Measurements from ENCODE around the gene ASPSCR1. TPM values are rescaled to one million over a fixed set of nuclear protein-coding genes. Genes with fewer than 3 reads are reported as not detected.

Gene ASPSCR1
- total RNA-seq, 4 donors from 2014 or later: 17.9 to 25.6 (median 21.6) TPM

DNA sequence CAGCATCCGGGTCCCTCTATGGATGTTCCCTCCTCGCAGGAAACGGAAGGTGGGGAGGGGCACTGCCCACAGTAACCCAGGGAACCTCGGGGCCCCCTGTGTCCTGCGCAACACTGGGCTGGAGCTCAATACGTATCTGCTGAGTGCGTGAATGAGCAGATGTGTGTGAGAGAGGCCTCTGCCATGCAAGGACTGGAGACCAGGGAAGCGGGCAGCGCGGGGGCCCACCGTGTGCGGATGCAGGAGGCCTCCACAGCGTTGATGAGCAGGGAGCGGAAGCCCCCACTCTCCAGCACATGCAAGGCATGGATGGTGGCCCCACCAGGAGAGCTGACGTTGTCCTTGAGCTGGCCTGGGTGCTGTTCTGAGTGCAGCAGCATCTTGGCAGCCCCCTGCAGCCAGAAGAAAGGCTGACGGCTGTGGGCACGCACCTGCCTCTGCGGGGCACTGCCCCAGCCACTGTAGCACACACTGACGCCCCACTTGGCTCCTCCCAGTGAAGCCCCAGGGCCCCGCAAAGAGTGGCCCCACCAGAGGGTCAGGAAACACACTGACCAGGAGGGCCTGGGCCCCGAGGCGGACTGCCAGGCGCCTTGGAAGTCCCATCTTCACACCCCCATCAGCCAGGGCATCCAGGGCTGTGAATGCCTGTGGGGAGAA, 43.2 kb upstream of the ASPSCR1 start:
- Histone ChIP-seq H3K4me3 (no peak overlapping the region), H3K9me3 (no peaks in the 10 kb centered on the region), H3K27ac (no peak overlapping the region), H3K27me3 (no peaks in the 10 kb centered on the region), H3K36me3 (no peaks in the 10 kb centered on the region), H3K4me1 (peaks cover 22% of the 10 kb centered on the region)
- no peak for DNase-seq (ENCODE audit: low spot score in 2 of 2)
- WGBS: 90% methylated on average over 15 of the region's 23 CpGs
- TF ChIP-seq, protein P1, sequence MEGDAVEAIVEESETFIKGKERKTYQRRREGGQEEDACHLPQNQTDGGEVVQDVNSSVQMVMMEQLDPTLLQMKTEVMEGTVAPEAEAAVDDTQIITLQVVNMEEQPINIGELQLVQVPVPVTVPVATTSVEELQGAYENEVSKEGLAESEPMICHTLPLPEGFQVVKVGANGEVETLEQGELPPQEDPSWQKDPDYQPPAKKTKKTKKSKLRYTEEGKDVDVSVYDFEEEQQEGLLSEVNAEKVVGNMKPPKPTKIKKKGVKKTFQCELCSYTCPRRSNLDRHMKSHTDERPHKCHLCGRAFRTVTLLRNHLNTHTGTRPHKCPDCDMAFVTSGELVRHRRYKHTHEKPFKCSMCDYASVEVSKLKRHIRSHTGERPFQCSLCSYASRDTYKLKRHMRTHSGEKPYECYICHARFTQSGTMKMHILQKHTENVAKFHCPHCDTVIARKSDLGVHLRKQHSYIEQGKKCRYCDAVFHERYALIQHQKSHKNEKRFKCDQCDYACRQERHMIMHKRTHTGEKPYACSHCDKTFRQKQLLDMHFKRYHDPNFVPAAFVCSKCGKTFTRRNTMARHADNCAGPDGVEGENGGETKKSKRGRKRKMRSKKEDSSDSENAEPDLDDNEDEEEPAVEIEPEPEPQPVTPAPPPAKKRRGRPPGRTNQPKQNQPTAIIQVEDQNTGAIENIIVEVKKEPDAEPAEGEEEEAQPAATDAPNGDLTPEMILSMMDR (IDR thresholded peaks at IDR 0.05): no peak
- TF ChIP-seq POLR2AphosphoS5 (IDR thresholded peaks at IDR 0.05) (no peak), EP300 (IDR thresholded peaks at IDR 0.05) (no peak)

DNA sequence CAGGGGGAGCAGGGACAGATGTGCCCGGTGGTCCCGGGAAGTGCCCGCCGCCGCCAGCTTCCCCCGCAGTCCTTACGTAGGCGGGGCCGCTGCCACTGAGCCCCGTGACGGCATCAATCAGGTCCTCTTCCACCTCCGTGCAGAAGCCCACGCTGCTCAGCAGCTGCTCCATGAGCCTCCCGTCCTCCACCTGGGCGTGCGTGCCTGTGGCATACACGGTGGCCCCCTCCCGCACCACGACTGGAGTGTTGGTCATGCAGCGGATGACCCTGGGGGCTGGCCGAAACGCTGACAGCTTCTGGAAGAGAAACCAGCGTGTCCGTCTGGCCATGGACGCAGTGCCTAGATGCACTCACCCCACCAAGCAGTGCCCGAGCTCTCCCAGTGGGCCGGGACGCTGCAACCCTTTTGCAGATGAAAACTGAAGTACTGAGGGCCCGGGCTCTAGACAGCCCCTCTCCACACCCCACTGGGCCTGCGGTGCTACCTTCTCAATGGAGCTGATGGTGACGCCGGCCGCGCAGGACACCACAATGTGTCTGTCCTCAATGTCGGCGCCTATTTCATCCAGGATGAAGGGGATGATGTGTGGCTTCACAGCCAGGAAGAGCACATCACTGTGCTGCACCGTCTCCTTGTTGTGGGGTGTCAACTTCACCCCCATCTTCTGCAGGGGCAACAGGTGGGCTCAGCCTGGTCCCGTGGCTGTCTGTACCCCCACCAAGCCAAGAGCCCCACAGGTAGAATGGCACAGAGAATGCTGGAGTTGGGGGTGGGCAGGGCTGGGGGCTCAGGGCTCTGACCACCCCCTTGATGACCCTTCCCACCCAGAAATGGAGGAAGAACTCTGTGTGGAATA, 42.4 kb upstream of the ASPSCR1 start:
- WGBS: 95% methylated on average over 24 of the region's 38 CpGs
- H3K27me3 ChIP-seq: no peaks in the 10 kb centered on the region
- no peaks in the 10 kb centered on the region for H3K36me3 ChIP-seq
- H3K27ac ChIP-seq: no peak overlapping the region
- DNase-seq (ENCODE audit: low spot score in 2 of 2): no peak
- H3K4me3 ChIP-seq: no peak overlapping the region
- H3K4me1 ChIP-seq: peaks cover 29% of the 10 kb centered on the region
- no peak for TF ChIP-seq POLR2A (IDR thresholded peaks at IDR 0.05)
- TF ChIP-seq EP300 (IDR thresholded peaks at IDR 0.05): no peak
- TF ChIP-seq, protein P1 (IDR thresholded peaks at IDR 0.05): no peak
- TF ChIP-seq POLR2AphosphoS5 (IDR thresholded peaks at IDR 0.05): no peak
- no peaks in the 10 kb centered on the region for H3K9me3 ChIP-seq

DNA sequence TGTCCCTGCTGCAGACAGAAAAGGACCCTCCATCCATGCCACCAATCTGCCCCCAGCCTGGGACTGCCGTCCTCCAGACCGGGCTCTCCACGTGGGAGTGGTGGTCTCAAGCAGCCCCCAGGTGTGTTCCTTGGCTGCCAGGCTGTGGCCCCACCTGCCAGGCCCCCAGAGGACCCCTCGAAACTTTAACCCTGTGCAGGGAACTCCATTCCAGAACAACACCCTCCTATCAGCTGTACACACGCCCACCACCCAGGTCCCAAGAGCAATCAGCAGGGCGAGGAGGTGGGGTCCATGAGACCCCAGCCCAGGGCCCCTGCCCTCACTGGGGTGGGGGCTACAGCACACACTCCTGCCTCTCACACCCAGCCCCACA, 41.7 kb upstream of the ASPSCR1 start:
- WGBS: 81% methylated on average over 6 of the region's 6 CpGs
- no peaks in the 10 kb centered on the region for H3K9me3 ChIP-seq
- DNase-seq (ENCODE audit: low spot score in 2 of 2): no peak
- no peak overlapping the region for H3K4me3 ChIP-seq
- H3K27me3 ChIP-seq: no peaks in the 10 kb centered on the region
- H3K36me3 ChIP-seq: no peaks in the 10 kb centered on the region
- H3K27ac ChIP-seq: no peak overlapping the region
- H3K4me1 ChIP-seq: peaks cover 32% of the 10 kb centered on the region
- TF ChIP-seq EP300 (IDR thresholded peaks at IDR 0.05): no peak
- TF ChIP-seq, protein P1 (IDR thresholded peaks at IDR 0.05): no peak
- no peak for TF ChIP-seq POLR2AphosphoS5 (IDR thresholded peaks at IDR 0.05)
- no peak for TF ChIP-seq POLR2A (IDR thresholded peaks at IDR 0.05)

DNA sequence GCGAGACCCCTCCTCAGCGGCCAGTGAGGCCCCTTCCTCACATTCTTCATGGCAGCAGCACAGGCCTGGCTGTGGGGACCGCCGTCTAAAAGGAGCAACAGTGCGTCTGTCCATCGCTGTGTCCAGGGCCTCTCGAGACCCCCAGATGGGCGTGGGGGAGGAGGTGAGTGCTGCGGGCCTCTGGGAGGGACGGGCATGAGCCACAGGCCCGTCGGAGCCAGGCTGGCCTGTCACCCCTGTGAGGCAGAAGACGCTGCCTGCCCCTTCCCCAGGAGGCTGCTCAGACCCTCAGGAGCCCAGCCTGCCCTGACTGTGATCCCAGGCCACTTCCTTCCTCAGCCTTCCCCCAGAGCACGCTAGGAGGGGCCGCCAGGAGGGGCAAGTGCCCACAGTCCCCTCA, 38.2 kb upstream of the ASPSCR1 start:
- WGBS: 74% methylated on average over 13 of the region's 15 CpGs
- TF ChIP-seq POLR2A (IDR thresholded peaks at IDR 0.05): no peak
- H3K27me3 ChIP-seq: peaks cover 17% of the 10 kb centered on the region
- no peak for DNase-seq (ENCODE audit: low spot score in 2 of 2)
- H3K9me3 ChIP-seq: no peaks in the 10 kb centered on the region
- peaks cover 26% of the 10 kb centered on the region for H3K4me1 ChIP-seq
- H3K27ac ChIP-seq: no peak overlapping the region
- H3K4me3 ChIP-seq: no peak overlapping the region
- no peaks in the 10 kb centered on the region for H3K36me3 ChIP-seq

DNA sequence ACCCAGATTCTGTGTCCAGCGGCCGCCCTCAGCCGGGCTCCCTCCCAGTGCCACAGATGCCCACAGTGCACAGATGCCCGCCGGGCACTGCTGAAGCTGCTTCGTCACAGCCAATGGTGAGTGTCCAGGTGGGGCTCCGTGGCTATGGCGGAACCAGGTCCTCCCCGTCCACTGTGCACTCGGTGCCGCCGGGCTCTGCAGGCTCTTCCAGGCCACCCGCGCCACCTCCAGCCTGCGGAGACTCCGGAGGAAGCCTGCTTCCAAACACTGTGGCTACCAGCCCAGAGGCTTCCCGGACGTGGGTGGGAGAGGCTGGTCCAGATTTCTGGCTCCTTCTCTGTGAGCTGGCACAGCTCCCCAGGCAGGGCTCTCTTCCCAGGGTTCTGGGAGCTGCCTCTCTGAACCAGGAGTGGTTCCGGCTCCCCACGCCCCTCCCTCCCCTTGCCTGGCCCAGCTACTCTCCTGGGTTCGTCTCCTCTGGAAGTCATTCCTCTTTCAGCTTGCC, 37.5 kb upstream of the ASPSCR1 start:
- no peak for TF ChIP-seq POLR2AphosphoS5 (IDR thresholded peaks at IDR 0.05)
- Histone ChIP-seq H3K4me3 (no peak overlapping the region), H3K9me3 (no peaks in the 10 kb centered on the region), H3K36me3 (no peaks in the 10 kb centered on the region), H3K27ac (no peak overlapping the region), H3K27me3 (peaks cover 17% of the 10 kb centered on the region), H3K4me1 (peaks cover 26% of the 10 kb centered on the region)
- WGBS: no CpG with 5 or more reads among the region's 21 CpGs
- no peak for DNase-seq (ENCODE audit: low spot score in 2 of 2)
